Natural killer cell (primary cell): ENCODE measurements around the gene NOLC1. TPM values are rescaled to one million over a fixed set of nuclear protein-coding genes. Genes with fewer than 3 reads are reported as not detected.

Experiments used
- ATAC-seq, 3 donors: fragments of 150-1000 bp in 2 of 3; fragments of 200-7000 bp in 1 of 3; cut with Tn5 transposase; 1 replicate in 1 of 3; 2 replicates in 2 of 3; pipeline ENCODE4 v1.10.0; 2021; ENCODE audit warnings: mild to moderate bottlenecking in 2 of 3, moderate library complexity in 2 of 3
- DNase-seq, 2 donors: peaks; one replicate each; pipeline versions ENCODE4 v3.0.0 to v3.0.0-alpha.2; 2013 to 2021; ENCODE audit warnings: mixed read lengths in 1 of 2
- H3K27ac ChIP-seq: one replicate; pipeline ENCODE4 v1.5.1; 2013; ENCODE audit warnings: mild to moderate bottlenecking, low read length
- H3K27me3 ChIP-seq: one replicate; pipeline ENCODE4 v1.6.1; 2013; ENCODE audit warnings: low read length; ENCODE audit not compliant: control insufficient read depth, insufficient read depth
- H3K36me3 ChIP-seq: one replicate; pipeline ENCODE4 v1.6.1; 2013; ENCODE audit warnings: low read length; ENCODE audit not compliant: control insufficient read depth, insufficient read depth
- H3K4me1 ChIP-seq: one replicate; pipeline ENCODE4 v1.6.1; 2013; ENCODE audit warnings: low read length; ENCODE audit not compliant: control insufficient read depth, insufficient read depth
- H3K4me3 ChIP-seq: one replicate; pipeline ENCODE4 v1.5.1; 2013; ENCODE audit warnings: low read length
- H3K9me3 ChIP-seq: one replicate; pipeline ENCODE4 v1.6.1; 2013; ENCODE audit warnings: low read length; ENCODE audit not compliant: control insufficient read depth, insufficient read depth
- H3K27ac Mint-ChIP-seq, 2 donors: one replicate each; pipeline ENCODE4 v1.8.0; 2022; ENCODE audit warnings: mild to moderate bottlenecking in 2 of 2, mixed read lengths in 2 of 2, moderate library complexity in 1 of 2
- H3K27me3 Mint-ChIP-seq, 2 donors: one replicate each; pipeline ENCODE4 v1.8.0; 2022; ENCODE audit warnings: low read depth in 2 of 2, mixed read lengths in 2 of 2
- H3K36me3 Mint-ChIP-seq: one replicate; pipeline ENCODE4 v1.8.0; 2022; ENCODE audit warnings: mixed read lengths
- H3K4me1 Mint-ChIP-seq, 2 donors: one replicate each; pipeline ENCODE4 v1.8.0; 2022; ENCODE audit warnings: mixed read lengths in 2 of 2
- H3K4me3 Mint-ChIP-seq: one replicate; pipeline ENCODE4 v1.8.0; 2022; ENCODE audit warnings: mild to moderate bottlenecking, moderate library complexity, mixed read lengths
- H3K9me3 Mint-ChIP-seq, 2 donors: one replicate each; pipeline ENCODE4 v1.8.0; 2022; ENCODE audit warnings: mixed read lengths in 2 of 2
- WGBS: methylation state at CpG from one replicate; pipeline ENCODE4 v1.1.7; 2013; ENCODE audit warnings: missing lambda C conversion rate; ENCODE audit not compliant: insufficient coverage; 5-methylcytosine and 5-hydroxymethylcytosine counted together
- intact Hi-C: fragments of 100-400 bp; cut with micrococcal nuclease; formaldehyde crosslinking; loops from one replicate; pipeline ENCODE4 v1.14.2; 2022
- total RNA-seq, 4 donors: library from RNA; stranded (reverse); fragments of 120-200 nt in 1 of 4; gene quantifications; one replicate each; pipeline versions ENCODE4 v1.2.3 to v1.2.4, GENCODE V29; 2013 to 2022
- TF ChIP-seq, protein P1 (sequence below): fragments of 200-600 bp; IDR thresholded peaks from one replicate; pipeline ENCODE4 v1.8.0; 2022; ENCODE audit warnings: antibody characterized with exemption

Gene NOLC1
- total RNA-seq, 3 donors from 2014 or later (not counting 1 experiment from before 2014, with no cell fraction given) = 42.6 to 47.5 (median 43.4) TPM

- Mint-ChIP-seq H3K36me3 (peaks cover 15% of the 10 kb centered on the region), H3K9me3 (no peaks in the 10 kb centered on the region), H3K27ac (peak overlapping the region; percentile 30 to 56), H3K27me3 (no peaks in the 10 kb centered on the region), H3K4me1 (peaks cover 10 to 21% of the 10 kb centered on the region in 2 donors), H3K4me3 (no peak overlapping the region)
- no peak overlapping the region for H3K27ac ChIP-seq
- peaks cover 9% of the 10 kb centered on the region for H3K4me1 ChIP-seq
- DNase-seq (no peak), ATAC-seq (no peak)
- H3K36me3 ChIP-seq = peaks cover 51% of the 10 kb centered on the region
- intact Hi-C loops = no loop called here
- no peaks in the 10 kb centered on the region for H3K27me3 ChIP-seq
- WGBS = 100% methylated on average over 1 of the region's 1 CpG
- no peaks in the 10 kb centered on the region for H3K9me3 ChIP-seq
- no peak overlapping the region for H3K4me3 ChIP-seq
- TF ChIP-seq, protein P1, sequence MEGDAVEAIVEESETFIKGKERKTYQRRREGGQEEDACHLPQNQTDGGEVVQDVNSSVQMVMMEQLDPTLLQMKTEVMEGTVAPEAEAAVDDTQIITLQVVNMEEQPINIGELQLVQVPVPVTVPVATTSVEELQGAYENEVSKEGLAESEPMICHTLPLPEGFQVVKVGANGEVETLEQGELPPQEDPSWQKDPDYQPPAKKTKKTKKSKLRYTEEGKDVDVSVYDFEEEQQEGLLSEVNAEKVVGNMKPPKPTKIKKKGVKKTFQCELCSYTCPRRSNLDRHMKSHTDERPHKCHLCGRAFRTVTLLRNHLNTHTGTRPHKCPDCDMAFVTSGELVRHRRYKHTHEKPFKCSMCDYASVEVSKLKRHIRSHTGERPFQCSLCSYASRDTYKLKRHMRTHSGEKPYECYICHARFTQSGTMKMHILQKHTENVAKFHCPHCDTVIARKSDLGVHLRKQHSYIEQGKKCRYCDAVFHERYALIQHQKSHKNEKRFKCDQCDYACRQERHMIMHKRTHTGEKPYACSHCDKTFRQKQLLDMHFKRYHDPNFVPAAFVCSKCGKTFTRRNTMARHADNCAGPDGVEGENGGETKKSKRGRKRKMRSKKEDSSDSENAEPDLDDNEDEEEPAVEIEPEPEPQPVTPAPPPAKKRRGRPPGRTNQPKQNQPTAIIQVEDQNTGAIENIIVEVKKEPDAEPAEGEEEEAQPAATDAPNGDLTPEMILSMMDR = no peak
These were observed 4.6 kb upstream of the NOLC1 start for GRCh38 chr10:102147561-102147960.

- WGBS = 98% methylated on average over 12 of the region's 13 CpGs
- DNase-seq (no peak), ATAC-seq (no peak)
- H3K4me1 Mint-ChIP-seq = peaks cover 18 to 28% of the 10 kb centered on the region in 2 donors
- H3K27me3 Mint-ChIP-seq = no peaks in the 10 kb centered on the region
- Histone ChIP-seq H3K4me3 (no peak overlapping the region), H3K36me3 (peaks cover 48% of the 10 kb centered on the region), H3K27ac (no peak overlapping the region), H3K9me3 (no peaks in the 10 kb centered on the region), H3K4me1 (peaks cover 16% of the 10 kb centered on the region), H3K27me3 (no peaks in the 10 kb centered on the region)
- intact Hi-C loops = no loop called here
- peaks cover 15% of the 10 kb centered on the region for H3K36me3 Mint-ChIP-seq
- H3K9me3 Mint-ChIP-seq = no peaks in the 10 kb centered on the region
- TF ChIP-seq, protein P1 = no peak
- no peak overlapping the region for H3K4me3 Mint-ChIP-seq
- H3K27ac Mint-ChIP-seq = peak overlapping the region; percentile 30 to 56
These were observed 3.9 kb upstream of the NOLC1 start for GRCh38 chr10:102148275-102148674.

DNA sequence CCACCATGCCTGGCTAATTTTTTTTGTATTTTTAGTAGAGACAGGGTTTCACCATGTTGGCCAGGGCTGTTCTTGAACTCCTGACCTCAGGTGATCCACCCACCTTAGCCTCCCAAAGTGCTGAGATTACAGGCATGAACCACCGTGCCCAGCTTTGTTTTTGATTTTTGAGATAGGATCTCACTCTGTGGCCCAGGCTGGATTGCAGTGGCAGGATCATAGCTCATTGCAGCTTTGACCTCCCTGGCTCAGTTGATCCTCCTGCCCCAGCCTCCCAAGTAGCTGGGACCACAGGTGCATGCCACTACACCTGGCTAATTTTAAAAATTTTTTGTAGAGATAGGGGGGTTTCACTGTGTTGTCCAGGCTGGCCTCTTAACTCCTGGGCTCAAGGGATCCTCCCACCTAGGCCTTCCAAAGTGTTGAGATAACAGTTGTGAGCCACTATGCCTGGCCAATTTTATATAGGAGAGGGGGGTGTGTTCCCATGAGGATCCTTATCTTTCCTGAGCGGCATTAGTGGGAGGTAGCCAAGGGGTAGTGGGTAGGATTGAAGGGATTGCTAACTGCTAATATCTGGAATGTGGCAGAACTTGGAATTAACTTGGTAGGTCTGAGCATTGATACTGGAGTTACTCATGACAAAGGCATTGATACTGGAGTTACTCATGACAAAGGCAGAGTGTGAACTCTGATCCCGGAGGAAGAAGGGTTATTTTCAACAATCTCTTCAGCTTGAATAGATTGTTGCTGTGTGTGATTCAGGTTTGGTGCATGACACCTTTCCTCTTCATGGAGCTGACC lies 1.0 kb upstream of the NOLC1 start:
- Histone ChIP-seq H3K4me3 (peak overlapping the region; percentile 90), H3K27ac (peak overlapping the region; percentile 97), H3K4me1 (peaks cover 24% of the 10 kb centered on the region), H3K9me3 (no peaks in the 10 kb centered on the region), H3K36me3 (peaks cover 34% of the 10 kb centered on the region), H3K27me3 (no peaks in the 10 kb centered on the region)
- no peak for DNase-seq
- Mint-ChIP-seq H3K36me3 (peaks cover 15% of the 10 kb centered on the region), H3K9me3 (no peaks in the 10 kb centered on the region), H3K27me3 (no peaks in the 10 kb centered on the region), H3K4me1 (peaks cover 20 to 30% of the 10 kb centered on the region in 2 donors), H3K4me3 (peak overlapping the region; percentile 93), H3K27ac (peak overlapping the region; percentile 93 to 97)
- intact Hi-C loops = loop anchor here (10.0 kb wide), 1 partner anchor 324 kb away; no protein-coding TSS in a partner anchor
- no peak for ATAC-seq
- TF ChIP-seq, protein P1 = no peak
- WGBS = 93% methylated on average over 3 of the region's 3 CpGs
